Endothelial cell of umbilical vein (primary cell): Measurements from ENCODE around the gene SLC22A23. TPM values are rescaled to one million over a fixed set of nuclear protein-coding genes. Genes with fewer than 3 reads are reported as not detected.

ENCODE experiments used
- BruUV-seq: library from RNA; stranded (reverse); fragments of 400-500 nt; replicated peaks from 2 replicates; lab custom pipeline; 2021; lab: Mats Ljungman, UMichigan
- CTCF ChIA-PET: fragments of 300-600, 350-600 bp; sonication (Branson Sonifier 250); formaldehyde crosslinking; loops from one replicate; lab custom pipeline; 2021; ENCODE audit warnings: antibody characterized with exemption, inconsistent platforms; lab: Charles Lee
- POLR2A ChIA-PET: fragments of 300-600, 350-600 bp; sonication (Branson Sonifier 250); formaldehyde crosslinking; loops from one replicate; lab custom pipeline; 2021; ENCODE audit warnings: antibody characterized with exemption, inconsistent platforms; lab: Charles Lee
- DNase-seq: peaks from one replicate; pipeline ENCODE4 v3.0.0-alpha.2; 2011; ENCODE audit warnings: low read depth, low spot score
- FAIRE-seq: peaks from 2 replicates; lab custom pipeline; 2011; peaks lifted over from hg19 to GRCh38; lab: Jason Lieb, UNC
- H2AFZ ChIP-seq: 2 replicates; pipeline ENCODE4 v1.6.0; 2012; ENCODE audit warnings: low read depth, low read length, control low read depth, inconsistent platforms
- H3K27ac ChIP-seq: 2 replicates; pipeline ENCODE4 v1.5.1; 2011; ENCODE audit warnings: low read depth, mild to moderate bottlenecking, control low read depth, low read length, moderate library complexity; ENCODE audit not compliant: insufficient read depth
- H3K27me3 ChIP-seq, 2 experiments: 2 replicates each; pipeline versions ENCODE4 v1.6.0 to v1.6.1; 2011; ENCODE audit warnings: low read length in 2 of 2, mixed read lengths in 1 of 2; ENCODE audit not compliant: control insufficient read depth in 2 of 2, insufficient read depth in 2 of 2
- H3K36me3 ChIP-seq, 2 experiments: 2 replicates in 1 of 2; 3 replicates in 1 of 2; pipeline ENCODE4 v1.5.1; 2011; ENCODE audit warnings: low read length in 2 of 2, mild to moderate bottlenecking in 1 of 2, moderate library complexity in 1 of 2; ENCODE audit not compliant: control insufficient read depth in 2 of 2, insufficient read depth in 2 of 2; ENCODE audit errors: extremely low read depth in 1 of 2
- H3K4me1 ChIP-seq: 3 replicates; pipeline ENCODE4 v1.5.1; 2011; ENCODE audit warnings: mild to moderate bottlenecking, low read length; ENCODE audit not compliant: control insufficient read depth, insufficient read depth; ENCODE audit errors: extremely low read depth
- H3K4me2 ChIP-seq: 2 replicates; pipeline ENCODE4 v1.6.1; 2011; ENCODE audit warnings: low read length, control low read depth, mixed read lengths; ENCODE audit not compliant: insufficient read depth
- H3K4me3 ChIP-seq, 3 experiments: fragments of 200-600 bp in 1 of 3; sonication (generic), shearing (Covaris generic) in 1 of 3; replicated peaks in 1 of 3; 2 replicates each; pipeline ENCODE4 v1.5.1; 2011 to 2016; ENCODE audit warnings: control low read depth in 3 of 3, low read length in 3 of 3, mild to moderate bottlenecking in 2 of 3, inconsistent platforms in 1 of 3, low read depth in 1 of 3, moderate library complexity in 1 of 3; ENCODE audit not compliant: insufficient read depth in 1 of 3
- H3K79me2 ChIP-seq: 2 replicates; pipeline ENCODE4 v1.6.0; 2012; ENCODE audit warnings: low read length, inconsistent platforms; ENCODE audit not compliant: control insufficient read depth, insufficient read depth
- H3K9ac ChIP-seq: replicated peaks from 2 replicates; pipeline ENCODE3; 2011; ENCODE audit warnings: low read length, control low read depth; ENCODE audit not compliant: insufficient read depth; ENCODE audit errors: extremely low read depth
- H3K9me1 ChIP-seq: replicated peaks from 3 replicates; pipeline ENCODE4 v1.6.0; 2011; ENCODE audit warnings: mild to moderate bottlenecking, low read length; ENCODE audit not compliant: control insufficient read depth, insufficient read depth; ENCODE audit errors: extremely low read depth
- H3K9me3 ChIP-seq: replicated peaks from 2 replicates; pipeline ENCODE4 v1.5.1; 2012; ENCODE audit warnings: low read length, inconsistent platforms; ENCODE audit not compliant: control insufficient read depth, insufficient read depth
- H4K20me1 ChIP-seq: replicated peaks from 2 replicates; pipeline ENCODE3; 2011; ENCODE audit warnings: mild to moderate bottlenecking, low read length; ENCODE audit not compliant: control insufficient read depth, insufficient read depth; ENCODE audit errors: extremely low read depth
- EZH2 ChIP-seq: IDR thresholded peaks from 2 replicates; pipeline ENCODE4 v1.6.1; 2012; ENCODE audit warnings: borderline replicate concordance, low read depth, mild to moderate bottlenecking, moderate library complexity, low read length, inconsistent platforms; ENCODE audit not compliant: severe bottlenecking
- FOS ChIP-seq: IDR thresholded peaks from 2 replicates; pipeline ENCODE4 v1.6.1; 2011; ENCODE audit warnings: mild to moderate bottlenecking, low read length, moderate library complexity, borderline replicate concordance; ENCODE audit not compliant: insufficient read depth
- GATA2 ChIP-seq: IDR thresholded peaks from 2 replicates; pipeline ENCODE4 v1.7.0; 2011; ENCODE audit warnings: low read depth, mild to moderate bottlenecking, moderate library complexity, mixed read lengths, low read length; ENCODE audit not compliant: insufficient read length, insufficient read depth
- JUN ChIP-seq: IDR thresholded peaks from 2 replicates; pipeline ENCODE4 v1.6.1; 2011; ENCODE audit warnings: borderline replicate concordance, low read depth; ENCODE audit not compliant: insufficient read length, insufficient read depth
- MYC ChIP-seq: IDR thresholded peaks from one replicate; pipeline ENCODE4 v1.6.1; 2011; ENCODE audit warnings: mild to moderate bottlenecking, low read depth, low read length
- POLR2A ChIP-seq: IDR thresholded peaks from 2 replicates; pipeline ENCODE4 v1.6.1; 2012; ENCODE audit warnings: low read depth, mild to moderate bottlenecking, control low read depth, low read length
- POLR2AphosphoS5 ChIP-seq: IDR thresholded peaks from 2 replicates; pipeline ENCODE4 v1.6.1; 2012; ENCODE audit warnings: low read depth, mild to moderate bottlenecking, control low read depth, low read length, moderate library complexity; ENCODE audit not compliant: insufficient read depth
- dilution Hi-C: fragments of 300-500 bp; cut with MboI; formaldehyde crosslinking; loops from one replicate; pipeline ENCODE4 v1.15.0; 2019; ENCODE audit warnings: low sequenced_read_pairs; ENCODE audit not compliant: extremely low pct_ligation_motif_present
- intact Hi-C: fragments of 100-400 bp; cut with micrococcal nuclease; formaldehyde crosslinking; loops from one replicate; pipeline ENCODE4 v1.10.0; 2022
- polyA plus RNA-seq, 4 experiments: library from polyadenylated mRNA; depleted of rRNA in 3 of 4; stranded (reverse) in 3 of 4; unstranded in 1 of 4; fragments of >200 nt; gene quantifications; 2 replicates each; pipeline versions ENCODE4 v1.2.1 to v1.2.3, GENCODE V29; 2011 to 2012; ENCODE audit warnings: missing spikeins in 1 of 4
- total RNA-seq: library from RNA; stranded (reverse); gene quantifications from 2 replicates; pipeline ENCODE4 v1.2.3, GENCODE V29; 2021
- TF ChIP-seq, protein P1 (sequence below), 2 donors: IDR thresholded peaks; 1 replicate in 1 of 2; 2 replicates in 1 of 2; pipeline ENCODE4 v1.5.1; 2011; ENCODE audit warnings: low read length in 2 of 2, mild to moderate bottlenecking in 2 of 2, moderate library complexity in 2 of 2, control low read depth in 1 of 2, inconsistent platforms in 1 of 2, low read depth in 1 of 2; ENCODE audit not compliant: insufficient read depth in 1 of 2; ENCODE audit errors: extremely low read depth in 1 of 2
- TF ChIP-seq, protein P2 (sequence below): IDR thresholded peaks from 2 replicates; pipeline ENCODE4 v1.6.1; 2011; ENCODE audit not compliant: insufficient read depth, insufficient read length

The SLC22A23 gene
- total and polyA plus RNA-seq, 2 donors (not counting 3 experiments of a cell fraction or from before 2014, with no cell fraction given) = 4.2 to 14.3 TPM

DNA sequence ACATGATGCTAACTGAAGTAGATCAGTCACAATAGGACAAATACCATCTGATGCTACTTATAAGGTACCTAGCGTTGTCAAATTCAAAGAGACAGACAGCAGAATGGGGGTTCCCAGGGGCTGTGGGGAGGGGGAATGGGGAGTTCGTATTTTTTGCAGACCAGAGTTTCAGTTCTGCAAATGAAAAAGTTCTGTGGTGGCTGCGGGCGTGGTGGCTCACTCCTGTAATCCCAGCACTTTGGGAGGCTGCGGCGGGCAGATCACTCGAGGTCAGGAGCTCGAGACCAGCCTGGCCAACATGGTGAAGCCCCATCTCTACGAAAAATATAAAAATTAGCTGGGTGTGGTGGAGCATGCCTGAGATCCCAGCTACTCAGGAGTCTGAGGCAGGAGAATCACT lies 68.1 kb downstream of the SLC22A23 start:
- FAIRE-seq (no peak), DNase-seq (no peak)
- CTCF ChIA-PET = no interaction called here
- POLR2A ChIA-PET = no interaction called here
- no peak overlapping the region for H3K4me3 ChIP-seq
- no peaks in the 10 kb centered on the region for H3K27me3 ChIP-seq
- H3K27ac ChIP-seq = no peak overlapping the region
- dilution Hi-C loops (no loop called here), intact Hi-C loops (no loop called here)
- no peak overlapping the region for H3K9ac ChIP-seq
- H4K20me1 ChIP-seq = no peaks in the 10 kb centered on the region
- H3K4me2 ChIP-seq = no peak overlapping the region
- H3K79me2 ChIP-seq = no peaks in the 10 kb centered on the region
- no peaks in the 10 kb centered on the region for H3K9me1 ChIP-seq
- no peak overlapping the region for H2AFZ ChIP-seq
- TF ChIP-seq POLR2AphosphoS5 (no peak), GATA2 (no peak), POLR2A (no peak), EZH2 (no peak), JUN (no peak), FOS (no peak), MYC (no peak)
- TF ChIP-seq, protein P1, sequence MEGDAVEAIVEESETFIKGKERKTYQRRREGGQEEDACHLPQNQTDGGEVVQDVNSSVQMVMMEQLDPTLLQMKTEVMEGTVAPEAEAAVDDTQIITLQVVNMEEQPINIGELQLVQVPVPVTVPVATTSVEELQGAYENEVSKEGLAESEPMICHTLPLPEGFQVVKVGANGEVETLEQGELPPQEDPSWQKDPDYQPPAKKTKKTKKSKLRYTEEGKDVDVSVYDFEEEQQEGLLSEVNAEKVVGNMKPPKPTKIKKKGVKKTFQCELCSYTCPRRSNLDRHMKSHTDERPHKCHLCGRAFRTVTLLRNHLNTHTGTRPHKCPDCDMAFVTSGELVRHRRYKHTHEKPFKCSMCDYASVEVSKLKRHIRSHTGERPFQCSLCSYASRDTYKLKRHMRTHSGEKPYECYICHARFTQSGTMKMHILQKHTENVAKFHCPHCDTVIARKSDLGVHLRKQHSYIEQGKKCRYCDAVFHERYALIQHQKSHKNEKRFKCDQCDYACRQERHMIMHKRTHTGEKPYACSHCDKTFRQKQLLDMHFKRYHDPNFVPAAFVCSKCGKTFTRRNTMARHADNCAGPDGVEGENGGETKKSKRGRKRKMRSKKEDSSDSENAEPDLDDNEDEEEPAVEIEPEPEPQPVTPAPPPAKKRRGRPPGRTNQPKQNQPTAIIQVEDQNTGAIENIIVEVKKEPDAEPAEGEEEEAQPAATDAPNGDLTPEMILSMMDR (IDR thresholded peaks at IDR 0.05; ENCODE audit: extremely low read depth in 1 of 2, insufficient read depth in 1 of 2, low read depth in 1 of 2, low read length in 2 of 2) = no peak
- TF ChIP-seq, protein P2, sequence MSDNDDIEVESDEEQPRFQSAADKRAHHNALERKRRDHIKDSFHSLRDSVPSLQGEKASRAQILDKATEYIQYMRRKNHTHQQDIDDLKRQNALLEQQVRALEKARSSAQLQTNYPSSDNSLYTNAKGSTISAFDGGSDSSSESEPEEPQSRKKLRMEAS = no peak
- no peaks in the 10 kb centered on the region for H3K9me3 ChIP-seq
- H3K4me1 ChIP-seq = no peaks in the 10 kb centered on the region
- BruUV-seq = no TSS peak
- H3K36me3 ChIP-seq = no peaks in the 10 kb centered on the region
